Parathyroid adenoma (tissue), 2 donors: ENCODE data around the gene CERT1.
A peak's percentile ranks its signal among the peaks of the same experiment; 100 is the strongest.
"Not testable (repeated sequence)": the region's sequence is repeated elsewhere in the genome, so short reads cannot be mapped to it uniquely, and the experiment has no call there.

Source experiments
- H2AFZ ChIP-seq: fragments of 300-600 bp; sonication (generic); one replicate; pipeline ENCODE4 v1.7.0; 2017; ENCODE audit warnings: antibody characterized with exemption, mild to moderate bottlenecking
- H3K27ac ChIP-seq: fragments of 300-600 bp; sonication (generic); one replicate; pipeline ENCODE4 v1.7.0; 2017
- H3K27me3 ChIP-seq: fragments of 300-600 bp; sonication (generic); one replicate; pipeline ENCODE4 v1.7.0; 2017; ENCODE audit warnings: low read length; ENCODE audit not compliant: control insufficient read depth, insufficient read depth
- H3K36me3 ChIP-seq: fragments of 300-600 bp; sonication (generic); one replicate; pipeline ENCODE4 v1.7.0; 2017; ENCODE audit warnings: low read length; ENCODE audit not compliant: control insufficient read depth, insufficient read depth
- H3K4me1 ChIP-seq: fragments of 300-600 bp; sonication (generic); one replicate; pipeline ENCODE4 v1.7.0; 2017; ENCODE audit warnings: control low read depth
- H3K4me2 ChIP-seq: fragments of 300-600 bp; sonication (generic); one replicate; pipeline ENCODE4 v1.7.0; 2017; ENCODE audit warnings: low read length
- H3K4me3 ChIP-seq: fragments of 300-600 bp; sonication (generic); one replicate; pipeline ENCODE4 v1.7.0; 2017; ENCODE audit warnings: low read depth, low read length
- H3K79me2 ChIP-seq: fragments of 300-600 bp; sonication (generic); one replicate; pipeline ENCODE4 v1.7.0; 2017; ENCODE audit warnings: control low read depth
- H3K9ac ChIP-seq: fragments of 300-600 bp; sonication (generic); one replicate; pipeline ENCODE4 v1.7.0; 2017; ENCODE audit warnings: mild to moderate bottlenecking
- H3K9me3 ChIP-seq: fragments of 300-600 bp; sonication (generic); one replicate; pipeline ENCODE4 v1.7.0; 2017; ENCODE audit warnings: low read length; ENCODE audit not compliant: control insufficient read depth
- CTCF ChIP-seq: fragments of 300-600 bp; sonication (generic); IDR thresholded peaks from one replicate; pipeline ENCODE4 v1.7.0; 2017; ENCODE audit warnings: antibody characterized with exemption, mild to moderate bottlenecking
- donor health status: primary hyperparathyroidism.

Gene CERT1

GRCh38 chr5:75509546-75509945 is 1.9 kb downstream of the CERT1 start:
- H3K27me3 ChIP-seq: no peaks in the 10 kb centered on the region
- TF ChIP-seq CTCF: no peak
- no peak overlapping the region for H3K27ac ChIP-seq
- H3K4me1 ChIP-seq: peaks cover 13% of the 10 kb centered on the region
- no peak overlapping the region for H2AFZ ChIP-seq
- peak overlapping the region; percentile 79 for H3K4me2 ChIP-seq
- H3K9me3 ChIP-seq: no peaks in the 10 kb centered on the region
- H3K4me3 ChIP-seq: peak overlapping the region; percentile 90
- peaks cover 52% of the 10 kb centered on the region for H3K79me2 ChIP-seq
- no peak overlapping the region for H3K9ac ChIP-seq
- H3K36me3 ChIP-seq: no peaks in the 10 kb centered on the region

- Histone ChIP-seq H3K36me3 (no peaks in the 10 kb centered on the region), H3K4me1 (peaks cover 10% of the 10 kb centered on the region), H3K27me3 (no peaks in the 10 kb centered on the region), H3K4me2 (no peak overlapping the region), H3K79me2 (peaks cover 41% of the 10 kb centered on the region), H3K9me3 (no peaks in the 10 kb centered on the region), H3K27ac (no peak overlapping the region), H2AFZ (no peak overlapping the region), H3K9ac (no peak overlapping the region), H3K4me3 (no peak overlapping the region)
- TF ChIP-seq CTCF: no peak
Observed at GRCh38 chr5:75507841-75508240, 3.6 kb downstream of the CERT1 start.

- not testable (repeated sequence) for H3K36me3 ChIP-seq, H2AFZ ChIP-seq, H3K9me3 ChIP-seq, H3K27me3 ChIP-seq, H3K4me3 ChIP-seq, H3K27ac ChIP-seq, H3K4me1 ChIP-seq, H3K9ac ChIP-seq, H3K4me2 ChIP-seq
- H3K79me2 ChIP-seq: peaks cover 36% of the 10 kb centered on the region
Observed at GRCh38 chr5:75505112-75505511, 6.3 kb downstream of the CERT1 start.

GRCh38 chr5:75498875-75499274 is 12.6 kb downstream of the CERT1 start:
- H3K27ac ChIP-seq, H3K27me3 ChIP-seq, H3K9ac ChIP-seq, H3K4me1 ChIP-seq, H3K4me3 ChIP-seq, H3K4me2 ChIP-seq, H3K9me3 ChIP-seq, H2AFZ ChIP-seq, H3K36me3 ChIP-seq: not testable (repeated sequence)
- peaks cover 24% of the 10 kb centered on the region for H3K79me2 ChIP-seq

GRCh38 chr5:75498208-75498777 is 13.1 kb downstream of the CERT1 start:
- Histone ChIP-seq H3K27ac (no peak overlapping the region), H3K4me1 (no peaks in the 10 kb centered on the region), H3K27me3 (no peaks in the 10 kb centered on the region), H3K9ac (no peak overlapping the region), H3K9me3 (no peaks in the 10 kb centered on the region), H3K79me2 (peaks cover 24% of the 10 kb centered on the region), H2AFZ (no peak overlapping the region), H3K36me3 (no peaks in the 10 kb centered on the region), H3K4me3 (no peak overlapping the region), H3K4me2 (no peak overlapping the region)
- no peak for TF ChIP-seq CTCF

- Histone ChIP-seq H3K9ac (no peak overlapping the region), H3K36me3 (no peaks in the 10 kb centered on the region), H3K27me3 (no peaks in the 10 kb centered on the region), H3K27ac (no peak overlapping the region), H3K4me2 (no peak overlapping the region), H2AFZ (no peak overlapping the region), H3K79me2 (peaks cover 22% of the 10 kb centered on the region), H3K4me3 (no peak overlapping the region), H3K9me3 (no peaks in the 10 kb centered on the region), H3K4me1 (no peaks in the 10 kb centered on the region)
- TF ChIP-seq CTCF: no peak
Observed at GRCh38 chr5:75496026-75496425, 15.4 kb downstream of the CERT1 start.
